Bone marrow (tissue), 2 donors: ENCODE measurements around the gene ACSS2.

Experiments
- DNase-seq, 2 donors: peaks; one replicate each; lab custom pipeline; 2025; lab: John Stamatoyannopoulos, UW

Gene ACSS2

DNA sequence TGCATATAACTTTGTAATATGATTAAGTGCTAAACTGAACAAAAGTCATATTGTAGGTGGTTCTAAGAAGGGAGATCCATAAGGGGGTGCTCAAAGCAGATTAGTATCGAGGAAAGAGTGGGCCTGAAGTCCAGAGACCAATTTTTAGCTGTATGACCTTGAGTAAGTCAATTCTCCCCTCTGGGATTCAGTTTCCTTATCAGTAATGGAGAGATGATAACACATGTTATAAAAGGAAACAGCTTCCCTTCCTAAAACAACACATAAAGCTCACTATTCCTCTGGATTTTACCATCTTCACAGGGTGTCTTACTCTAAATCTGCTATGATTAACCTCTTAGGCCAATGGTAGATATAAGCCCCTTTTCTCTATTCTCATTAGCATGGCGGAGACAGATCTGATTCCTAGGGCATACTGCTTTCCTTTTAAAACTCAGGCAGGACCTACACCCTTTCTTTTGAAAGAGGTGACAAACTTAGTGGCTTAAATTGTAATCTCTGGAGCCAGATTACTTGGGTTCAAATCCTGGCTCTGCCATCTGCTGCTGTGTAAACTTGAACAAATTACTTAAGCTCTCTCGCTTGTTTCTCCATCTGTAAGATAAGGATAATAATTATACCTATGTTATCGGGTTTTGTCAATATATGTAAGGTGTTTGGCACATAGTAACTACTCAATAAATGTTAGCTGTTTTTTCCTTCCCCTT, 39.5 kb downstream of the ACSS2 start:
- DNase-seq, result no peak

DNA sequence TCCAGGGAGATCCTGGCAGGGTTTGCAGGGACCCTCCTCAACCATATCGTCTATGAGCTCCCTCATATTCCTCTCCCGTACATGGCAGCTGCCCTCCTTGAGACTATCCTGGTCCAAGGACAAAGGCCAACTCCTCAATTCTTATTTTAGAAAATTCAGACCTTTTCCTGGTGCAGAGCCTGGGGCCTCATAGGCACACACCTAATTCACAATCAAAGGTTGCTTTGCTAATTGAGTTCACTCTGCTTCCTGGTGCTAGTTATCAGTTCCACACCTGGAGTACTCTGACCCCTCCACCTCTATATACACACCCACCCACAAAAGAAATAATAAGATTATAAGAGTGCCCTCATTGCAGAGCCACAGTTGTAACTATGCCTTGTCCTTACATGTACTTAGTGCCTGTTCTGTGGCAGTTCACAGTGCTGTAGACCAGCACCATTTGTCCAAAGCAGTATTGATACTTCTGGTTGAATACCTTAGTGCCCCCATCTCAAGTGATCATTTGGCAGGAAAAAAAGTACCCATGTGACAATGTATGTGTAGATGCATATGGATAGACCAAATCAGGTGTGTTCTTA, 40.5 kb downstream of the ACSS2 start:
- DNase-seq, result no peak

DNA sequence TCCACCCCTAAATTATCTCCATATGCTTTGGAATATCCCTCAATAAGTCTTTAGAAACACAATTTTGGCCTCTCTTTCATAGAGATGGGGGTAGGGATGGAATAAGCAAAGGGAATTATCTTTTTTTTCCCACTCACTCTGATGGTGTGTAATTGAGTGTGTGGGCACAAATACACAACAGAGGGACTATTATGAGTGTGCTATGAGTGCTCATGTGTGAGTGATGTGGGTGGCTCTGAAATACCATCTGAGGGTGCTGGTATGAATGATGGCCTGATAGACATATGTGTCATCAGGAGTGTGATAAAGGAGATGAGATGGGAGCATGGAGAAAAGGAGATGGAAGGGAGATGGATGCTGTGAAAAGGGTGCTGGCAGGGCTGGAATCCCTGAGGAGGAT, 43.6 kb downstream of the ACSS2 start:
- DNase-seq, result no peak

DNA sequence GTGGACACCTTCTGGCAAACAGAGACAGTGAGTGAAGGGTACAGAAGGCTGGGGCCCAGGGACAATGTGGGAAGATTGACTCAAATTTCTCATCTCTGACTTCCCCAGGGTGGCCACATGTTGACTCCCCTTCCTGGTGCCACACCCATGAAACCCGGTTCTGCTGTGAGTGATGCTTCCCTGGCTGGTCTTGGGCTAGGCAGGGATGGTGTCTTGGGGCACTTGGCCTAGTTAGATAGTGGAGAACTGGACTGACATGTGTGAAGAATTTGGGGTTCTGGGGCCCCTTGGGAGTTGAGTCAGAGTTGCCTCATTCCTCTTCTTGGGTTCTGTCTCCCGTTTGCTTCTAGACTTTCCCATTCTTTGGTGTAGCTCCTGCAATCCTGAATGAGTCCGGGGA, 45.0 kb downstream of the ACSS2 start:
- no peak for DNase-seq

DNA sequence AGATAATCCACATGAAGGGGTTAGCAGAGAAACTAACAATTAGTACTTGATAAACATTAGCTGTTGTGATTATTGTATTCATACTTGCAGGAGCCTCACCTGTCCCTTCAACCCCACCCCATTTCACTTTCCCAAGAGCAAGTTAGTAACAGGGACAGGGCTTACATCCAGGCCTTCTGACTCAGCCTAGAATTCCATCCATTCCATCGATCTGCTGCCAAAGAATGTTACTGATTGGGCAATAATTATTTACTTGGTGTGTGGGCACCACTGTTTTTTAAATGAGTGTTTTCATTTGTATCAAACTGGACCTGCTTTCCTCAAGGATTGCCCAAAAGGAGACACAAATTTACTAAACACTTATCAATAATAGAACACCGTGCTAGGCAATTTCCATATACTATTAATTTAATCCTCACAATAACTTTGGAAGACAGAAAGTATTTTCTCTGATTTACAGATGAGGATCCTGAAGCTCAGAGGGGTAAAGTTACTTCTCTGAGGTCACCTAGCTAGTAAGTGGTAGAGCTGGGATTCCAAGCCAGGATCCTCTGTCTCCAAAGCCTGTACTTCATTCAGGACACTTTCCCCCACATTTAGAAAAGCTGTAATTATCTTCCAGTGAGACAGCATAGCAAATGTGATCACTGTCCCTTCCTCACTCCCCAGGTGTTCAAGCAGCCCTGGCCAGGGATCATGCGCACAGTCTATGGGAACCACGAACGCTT, 46.4 kb downstream of the ACSS2 start:
- DNase-seq, result no peak

DNA sequence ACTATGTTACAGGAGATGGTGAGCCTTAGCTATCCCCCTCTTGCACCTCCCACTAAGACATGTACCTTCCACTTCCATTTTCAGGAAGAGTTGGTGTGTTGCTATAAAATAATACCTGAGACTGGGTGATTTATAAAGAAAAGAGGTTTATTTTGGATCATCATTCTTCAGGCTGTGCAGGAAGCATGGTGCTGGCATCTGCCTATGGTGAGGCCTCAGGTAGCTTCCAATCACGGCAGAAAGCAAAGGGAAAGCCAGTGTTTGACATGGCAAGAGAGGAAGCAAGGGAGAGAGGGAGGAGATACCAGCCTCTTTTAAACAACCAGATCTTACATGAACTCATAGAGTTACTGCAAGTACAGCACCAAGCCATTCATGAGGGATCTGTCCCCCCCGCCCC, 47.0 kb downstream of the ACSS2 start:
- no peak for DNase-seq

DNA sequence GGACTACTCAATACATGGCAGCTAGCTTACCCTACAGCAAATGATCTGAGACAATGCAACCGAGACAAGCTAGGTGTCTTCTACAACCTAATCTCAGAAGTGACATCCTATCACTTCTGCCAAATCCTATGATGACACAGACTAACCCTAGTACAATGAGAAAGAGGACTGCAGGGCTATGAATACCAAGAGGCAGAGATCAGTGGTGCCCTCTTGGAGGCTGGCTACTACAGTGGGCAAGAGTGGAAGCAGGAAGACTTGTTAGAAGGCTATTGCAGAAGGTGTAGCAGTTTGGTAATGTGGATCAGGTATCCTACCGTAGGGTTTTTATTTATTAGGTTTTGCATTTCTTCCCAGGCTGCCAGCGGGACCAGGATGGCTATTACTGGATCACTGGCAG, 48.9 kb downstream of the ACSS2 start:
- no peak for DNase-seq

DNA sequence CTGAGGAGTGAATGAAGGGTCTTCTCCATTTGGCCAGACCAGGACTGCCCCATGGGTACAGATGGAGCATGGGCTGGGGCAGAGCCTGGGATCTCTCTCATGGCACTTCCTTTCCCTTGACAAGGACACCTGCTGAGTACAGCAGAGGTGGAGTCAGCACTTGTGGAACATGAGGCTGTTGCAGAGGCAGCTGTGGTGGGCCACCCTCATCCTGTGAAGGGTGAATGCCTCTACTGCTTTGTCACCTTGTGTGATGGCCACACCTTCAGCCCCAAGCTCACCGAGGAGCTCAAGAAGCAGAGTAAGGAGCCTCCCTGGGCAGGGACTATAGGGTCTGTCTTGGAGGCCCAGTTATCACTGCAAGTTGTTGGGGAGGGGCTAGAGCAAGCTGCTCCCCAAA, 49.6 kb downstream of the ACSS2 start:
- no peak for DNase-seq

DNA sequence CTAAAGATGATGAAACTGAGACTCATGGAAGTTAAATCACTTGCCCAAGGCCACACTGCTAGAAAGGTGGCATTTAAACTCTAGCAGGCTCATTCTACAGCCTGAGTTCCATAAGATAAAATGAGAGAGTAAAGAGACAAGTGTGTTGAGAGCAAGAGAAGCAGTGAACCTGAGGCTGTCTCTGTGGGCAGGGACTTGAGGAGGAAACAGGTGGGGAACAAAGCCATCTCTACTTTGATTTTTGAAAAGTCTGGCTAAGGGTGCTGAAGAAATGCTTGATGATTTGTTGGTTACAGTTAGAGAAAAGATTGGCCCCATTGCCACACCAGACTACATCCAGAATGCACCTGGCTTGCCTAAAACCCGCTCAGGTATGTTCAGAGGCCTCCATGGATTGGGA, 50.2 kb downstream of the ACSS2 start:
- no peak for DNase-seq

DNA sequence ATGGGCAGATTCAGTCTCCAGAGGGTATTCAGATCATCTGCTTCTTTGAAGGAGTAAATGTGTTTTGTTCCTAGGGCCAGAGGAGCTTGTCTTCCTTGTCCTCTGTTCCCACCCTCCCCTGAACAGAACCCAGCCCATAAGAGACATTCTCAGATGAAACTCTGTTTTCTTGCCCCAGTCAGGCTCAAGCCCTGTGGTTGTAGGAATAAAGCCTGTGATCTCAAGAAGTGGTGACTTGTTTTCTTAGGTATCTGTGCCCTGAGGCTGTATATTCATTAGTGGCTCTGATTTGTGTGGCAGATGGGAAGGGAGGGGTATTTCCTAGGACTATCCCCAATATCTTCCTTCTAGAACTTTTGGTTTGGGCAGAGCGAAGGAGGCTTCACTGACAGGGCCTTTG, 51.3 kb downstream of the ACSS2 start:
- no peak for DNase-seq

DNA sequence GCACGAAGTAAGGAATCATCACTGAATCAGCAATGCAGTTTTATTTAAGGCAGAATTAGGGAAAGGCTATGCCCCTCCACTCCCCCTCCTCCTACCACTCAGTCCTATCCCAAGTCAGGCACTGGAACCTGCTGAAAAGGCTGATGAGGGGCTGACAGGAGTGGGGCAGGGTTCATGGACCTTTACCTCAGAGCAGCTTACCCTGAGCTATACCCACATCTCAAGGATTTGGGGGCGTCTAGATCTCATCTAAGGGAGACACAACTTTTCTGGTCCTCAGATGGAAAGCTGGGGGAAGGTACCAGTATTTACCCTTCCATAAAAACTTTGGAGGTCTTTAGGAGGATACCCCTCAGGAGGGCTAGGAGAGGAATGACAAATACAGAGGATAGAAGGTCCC, 52.0 kb downstream of the ACSS2 start:
- no peak for DNase-seq

DNA sequence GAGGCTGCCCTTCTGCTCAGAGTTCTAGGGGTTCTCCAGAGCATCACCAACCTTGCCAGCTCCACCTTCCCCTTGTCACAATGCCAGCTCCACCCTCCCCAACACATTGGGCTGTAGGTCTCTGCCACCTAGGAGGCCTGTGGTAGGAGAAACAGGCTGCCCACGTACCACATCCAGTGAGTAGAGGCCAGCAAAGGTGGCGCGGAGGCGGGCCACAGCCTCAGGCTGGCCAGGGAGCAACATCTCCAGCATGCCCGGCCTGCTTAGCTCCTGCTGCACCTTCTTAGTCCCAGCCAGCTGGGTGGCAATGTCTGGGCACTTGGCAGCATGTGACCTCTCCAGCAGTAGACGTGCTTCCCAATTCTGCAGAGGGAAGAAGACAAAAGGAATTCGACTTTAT, 55.4 kb downstream of the ACSS2 start:
- no peak for DNase-seq

DNA sequence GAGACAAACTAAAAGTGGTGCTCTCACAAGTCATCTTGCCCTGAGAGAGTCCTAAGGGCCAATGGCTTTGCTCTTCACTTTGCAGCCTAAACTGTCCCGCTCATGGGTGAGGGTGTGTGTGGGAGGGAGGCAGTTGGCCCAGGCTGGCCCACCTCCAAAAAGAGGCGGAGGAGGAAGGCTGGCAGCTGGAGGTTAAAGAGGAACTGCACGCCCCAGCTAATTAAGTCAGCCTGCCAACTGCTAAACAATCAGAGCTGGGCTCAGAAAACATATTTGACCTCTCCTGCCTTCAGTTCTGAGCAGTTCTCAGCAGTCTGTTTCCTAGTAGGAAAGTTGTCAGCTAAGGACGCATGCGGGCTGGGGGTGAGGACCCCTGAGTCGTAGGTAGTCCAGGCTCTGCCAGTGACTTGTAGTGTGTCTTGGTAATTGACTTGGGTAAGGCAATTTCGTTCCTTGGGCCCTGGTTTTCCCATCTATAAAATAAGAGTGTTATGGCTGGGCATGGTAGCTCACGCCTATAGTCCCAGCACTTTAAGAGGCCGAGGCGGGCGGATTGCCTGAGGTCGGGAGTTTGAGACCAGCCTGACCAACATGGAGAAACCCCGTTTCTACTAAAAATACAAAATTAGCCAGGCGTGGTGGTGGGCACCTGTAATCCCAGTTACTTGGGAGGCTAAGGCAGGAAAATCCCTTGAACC, 62.2 kb downstream of the ACSS2 start:
- peak; percentile 9 to 84 for DNase-seq

DNA sequence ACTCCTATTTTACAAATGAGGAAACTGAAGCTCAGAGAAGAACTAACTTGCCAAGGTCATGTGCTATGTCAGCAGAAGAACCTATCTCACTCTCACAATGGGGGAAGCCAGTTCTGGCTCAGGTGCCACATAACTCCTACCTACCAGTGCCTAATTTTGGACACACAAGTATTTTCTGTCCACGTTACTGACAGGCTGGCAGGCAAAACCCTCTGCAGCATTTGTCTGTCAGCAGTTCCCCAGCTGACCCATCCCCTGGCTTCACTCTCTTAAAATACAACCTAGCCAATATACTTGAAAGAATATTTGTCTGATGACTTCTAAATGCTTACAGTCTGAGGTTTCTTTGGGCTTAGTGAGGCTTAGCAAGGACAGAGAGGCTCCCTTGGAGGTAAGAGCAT, 63.7 kb downstream of the ACSS2 start:
- DNase-seq, result no peak

DNA sequence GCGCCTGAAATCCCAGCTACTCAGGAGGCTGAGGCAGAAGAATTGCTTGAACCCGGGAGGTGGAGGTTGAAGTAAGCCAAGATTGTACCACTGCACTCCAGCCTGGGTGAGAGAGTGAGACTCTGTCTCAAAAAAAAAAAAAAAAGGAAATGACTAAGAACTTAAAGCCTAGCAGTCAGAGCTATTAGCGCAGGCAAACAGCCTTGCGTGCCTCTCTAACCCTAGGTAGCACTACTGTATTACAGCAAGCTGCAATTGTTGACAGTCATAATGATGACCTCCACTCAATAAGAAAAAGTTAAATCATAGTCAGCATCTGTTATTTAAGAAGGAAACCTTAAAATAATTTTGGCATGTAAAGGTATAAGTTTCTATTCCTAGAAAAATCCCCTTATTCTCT, 64.8 kb downstream of the ACSS2 start:
- peak in 1 of 2 donors; percentile 71 for DNase-seq

DNA sequence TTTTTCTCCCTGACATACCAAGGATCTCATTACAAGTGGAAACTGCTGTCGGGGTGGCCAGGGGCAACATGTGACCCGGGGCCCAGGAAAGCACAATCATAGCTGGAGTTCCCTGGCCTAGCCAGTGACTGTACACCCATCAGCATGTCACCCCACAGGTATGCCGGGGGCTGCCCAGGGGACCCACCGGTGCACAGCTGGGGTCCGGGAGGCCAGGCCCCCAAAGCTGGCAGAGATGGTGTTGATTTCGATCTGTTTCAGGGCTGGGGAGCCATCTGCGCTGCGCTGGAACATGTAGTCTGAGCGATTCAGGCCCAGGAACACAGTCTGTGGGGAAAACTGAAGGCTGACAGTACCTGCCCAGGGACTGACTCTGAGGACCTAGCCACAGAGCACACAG, 65.9 kb downstream of the ACSS2 start:
- no peak for DNase-seq

DNA sequence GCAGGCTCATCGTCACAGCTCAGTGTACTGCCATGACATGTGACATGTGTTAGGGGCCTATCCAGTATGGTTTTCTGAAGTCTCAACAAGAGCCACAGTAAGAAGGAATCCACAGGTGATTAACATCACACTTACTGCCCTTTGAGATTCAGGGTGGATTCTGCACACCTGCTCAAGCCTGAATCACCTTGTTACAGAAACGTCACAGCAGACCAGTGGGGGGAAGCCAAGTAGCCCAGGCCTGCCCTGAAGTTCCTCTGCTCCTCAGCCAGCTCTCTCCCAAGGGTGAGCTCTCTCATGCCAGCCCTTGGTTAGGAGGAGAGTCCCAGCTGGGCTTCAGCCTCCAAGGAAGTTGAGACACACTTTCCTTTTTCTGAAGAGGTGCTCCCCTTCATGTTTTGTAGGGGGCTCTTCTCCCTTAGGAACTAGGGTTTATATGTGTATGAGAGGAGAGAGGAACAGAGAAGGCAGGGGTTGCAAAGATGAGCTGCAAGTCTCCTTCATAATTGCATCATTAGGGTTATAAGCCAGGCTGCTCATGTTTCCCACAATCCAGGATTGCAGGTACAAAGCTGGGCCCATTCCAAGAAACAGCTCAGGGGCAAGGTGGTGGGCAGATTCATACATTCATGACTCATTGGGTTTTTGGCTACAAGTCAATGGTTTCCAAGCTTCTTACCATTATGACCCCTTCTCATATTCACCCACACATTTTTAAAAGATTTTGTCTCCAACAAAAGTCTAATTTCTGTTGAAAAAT, 67.6 kb downstream of the ACSS2 start:
- DNase-seq, result no peak

DNA sequence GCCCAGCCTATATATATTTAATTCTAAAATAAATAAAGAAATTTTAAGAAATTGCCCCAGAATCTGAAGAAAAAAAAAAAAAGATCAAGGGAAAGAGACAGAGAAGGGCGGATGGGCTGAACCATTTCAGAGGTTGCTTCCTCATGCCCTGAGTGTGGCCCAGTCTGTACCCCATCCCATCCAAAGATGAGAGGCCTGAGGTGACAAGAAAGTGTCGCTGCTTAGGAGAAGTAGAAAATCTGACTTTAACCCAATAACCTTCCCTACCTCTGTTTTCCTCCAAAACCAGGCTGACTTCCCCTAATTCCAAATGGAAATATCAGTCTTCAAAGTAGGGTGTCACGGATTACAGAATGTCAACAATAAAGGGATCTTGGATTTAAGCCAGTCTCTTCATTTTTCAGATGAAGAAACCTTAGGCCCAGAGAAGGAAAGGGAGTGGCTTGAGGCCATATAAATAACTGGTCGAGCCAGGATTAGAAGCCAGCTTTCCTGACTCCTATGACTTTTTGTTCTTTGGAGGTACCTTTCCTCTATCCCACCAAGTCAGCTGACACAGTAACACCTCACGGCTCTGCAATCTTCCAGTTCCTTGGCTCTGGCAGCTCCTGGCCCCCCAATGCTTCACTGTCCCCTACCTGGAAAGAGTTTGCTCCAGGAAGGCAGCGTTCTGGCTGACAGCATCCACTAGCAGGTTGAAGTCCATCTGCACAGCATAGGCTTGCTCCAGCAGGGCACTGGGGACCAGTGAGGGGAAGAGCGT, 69.1 kb downstream of the ACSS2 start:
- no peak for DNase-seq

DNA sequence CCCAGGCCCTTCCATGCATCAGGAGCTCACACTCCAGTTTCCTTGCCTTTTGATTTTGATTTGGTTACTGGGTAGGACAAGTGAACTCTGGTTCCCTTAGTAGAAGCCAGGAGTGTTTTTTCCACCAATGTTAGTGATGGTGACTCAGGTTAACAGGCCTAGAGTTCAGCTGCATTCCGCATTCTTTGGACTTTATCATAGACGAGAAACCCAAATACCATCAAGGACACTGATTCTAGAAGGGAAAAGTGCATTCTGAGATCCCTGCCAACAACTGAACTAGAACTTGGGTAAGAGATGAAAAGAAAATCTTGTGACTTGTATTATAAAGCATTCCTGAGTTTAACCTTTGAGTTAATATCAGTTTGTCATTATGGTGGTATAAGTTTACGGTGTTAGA, 70.2 kb downstream of the ACSS2 start:
- no peak for DNase-seq

DNA sequence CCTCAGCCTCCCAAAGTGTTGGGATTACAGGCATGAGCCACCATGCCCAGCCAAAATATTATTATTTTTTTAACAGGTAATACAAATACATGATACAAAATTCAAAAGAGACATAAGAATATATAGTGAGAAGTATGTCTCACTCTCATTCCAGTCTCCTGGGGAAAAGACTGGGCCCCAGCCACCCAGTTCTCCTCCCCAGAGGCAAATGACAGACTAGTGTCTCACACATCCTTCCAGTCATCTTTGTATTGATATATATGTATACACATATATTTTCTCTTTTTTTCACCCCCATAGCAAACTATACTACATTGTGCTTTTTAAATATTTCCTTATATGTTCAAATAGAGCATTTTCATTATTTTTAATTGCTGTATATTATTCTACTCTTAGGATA, 70.9 kb downstream of the ACSS2 start:
- no peak for DNase-seq

DNA sequence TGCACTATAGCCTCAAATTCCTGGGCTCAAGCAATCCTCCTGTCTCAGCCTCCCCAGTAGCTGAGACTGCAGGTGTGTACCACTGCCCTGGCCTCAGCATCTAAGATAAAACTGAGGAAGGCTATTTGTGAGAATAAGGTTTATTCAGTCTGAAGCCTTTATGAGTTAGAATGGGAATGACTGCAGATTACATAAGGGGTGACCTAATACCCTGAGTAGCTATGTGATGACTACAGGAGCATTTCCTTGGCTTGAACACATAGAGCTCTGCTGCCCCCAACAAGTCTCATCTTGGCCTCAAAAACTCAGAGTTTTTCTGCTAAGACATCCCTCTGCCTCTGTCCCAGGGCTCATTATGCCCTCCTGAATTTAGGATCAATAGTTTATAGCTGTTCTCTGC, 71.6 kb downstream of the ACSS2 start:
- no peak for DNase-seq
